GM19467 (cell line): ENCODE measurements around the gene ARHGEF1.
"Not testable (repeated sequence)": the region's sequence is repeated elsewhere in the genome, so short reads cannot be mapped to it uniquely, and the experiment has no call there.

Experiments used
- ATAC-seq: cut with Tn5 transposase; IDR thresholded peaks from one replicate; pipeline ENCODE4 v1.9.1; 2021; ENCODE audit warnings: mild to moderate bottlenecking, moderate library complexity; ENCODE audit not compliant: unreplicated experiment

Gene ARHGEF1

DNA sequence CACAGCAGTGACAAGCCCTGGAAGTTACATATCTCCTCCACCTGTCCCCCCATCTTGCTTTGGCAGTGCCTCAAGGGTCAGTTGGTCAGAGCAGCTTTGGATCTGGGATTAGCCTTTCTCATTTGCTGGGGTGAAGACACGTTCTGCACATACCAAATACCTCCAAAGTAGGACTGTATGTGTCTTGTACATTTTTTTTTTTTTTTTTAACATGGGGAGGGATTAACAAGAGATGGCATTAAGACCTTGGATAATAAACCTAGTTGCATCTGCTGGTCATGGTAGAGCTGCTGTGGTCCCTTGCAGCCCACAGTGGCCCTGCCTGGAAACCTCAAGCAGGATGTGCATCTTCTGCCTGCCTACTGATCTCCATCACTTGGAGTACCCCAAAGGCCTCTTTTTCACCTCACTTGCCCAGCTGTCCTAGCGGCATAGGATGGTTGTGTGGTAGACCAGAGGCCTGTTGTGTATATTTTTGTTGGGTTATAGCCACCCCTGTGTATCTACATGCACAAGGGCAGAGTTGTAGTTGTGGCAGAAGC is 20.5 kb upstream of the ARHGEF1 start:
- ATAC-seq = no peak

DNA sequence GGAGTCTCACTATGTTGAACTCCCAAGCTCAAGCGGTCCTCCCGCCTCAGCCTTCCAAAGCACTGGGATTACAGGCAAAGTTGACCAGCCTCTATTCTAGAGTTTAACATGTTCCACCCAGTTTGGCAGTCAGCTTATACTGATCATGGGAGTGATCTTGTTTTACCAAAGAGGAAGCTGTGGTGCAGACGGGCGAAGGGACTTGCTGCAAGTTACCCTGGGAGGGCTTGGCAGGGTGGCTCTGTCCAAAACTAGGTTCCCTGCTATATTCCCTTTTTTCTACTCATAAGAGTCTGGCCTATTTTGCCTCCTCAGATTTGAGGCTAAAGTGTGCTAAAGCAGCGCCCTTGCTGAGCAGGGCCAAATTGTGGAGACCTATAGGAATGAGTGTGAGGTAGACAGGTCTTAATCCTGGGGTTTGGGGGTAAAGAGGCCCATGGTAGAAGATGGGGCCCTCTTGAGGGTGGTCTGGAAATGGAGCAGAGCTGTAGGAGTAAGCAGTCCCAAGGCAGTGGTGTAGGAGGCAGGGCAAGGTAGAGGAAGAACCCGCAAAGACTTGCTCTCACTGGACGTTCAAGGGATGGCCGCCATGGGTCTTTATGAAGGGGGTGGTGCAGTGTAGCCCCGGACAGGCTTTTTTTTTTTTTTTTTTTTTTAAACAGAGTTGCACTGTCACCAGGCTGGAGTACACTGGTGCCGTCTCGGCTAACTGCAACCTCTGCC is 19.6 kb upstream of the ARHGEF1 start:
- ATAC-seq = no peak

DNA sequence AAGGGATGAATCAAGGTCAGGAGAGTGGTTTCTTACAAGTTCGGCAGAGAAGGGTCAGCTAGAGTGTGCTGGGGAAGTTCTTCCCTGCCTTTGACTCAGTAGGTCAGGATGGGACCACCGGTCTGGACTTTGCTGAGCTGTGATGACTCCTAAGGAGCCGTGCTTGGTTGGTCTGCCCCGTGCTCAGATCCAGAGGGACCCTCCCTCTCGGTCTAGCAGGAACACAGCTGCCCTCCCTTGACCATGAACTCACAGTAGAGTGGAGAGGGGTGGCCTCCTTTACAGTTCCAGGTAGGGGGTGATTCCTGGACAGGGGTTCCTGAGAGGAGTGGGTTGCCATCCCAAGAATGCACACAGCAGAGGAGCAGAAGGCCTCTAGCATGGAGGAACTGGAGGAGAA is 18.6 kb upstream of the ARHGEF1 start:
- no peak for ATAC-seq

DNA sequence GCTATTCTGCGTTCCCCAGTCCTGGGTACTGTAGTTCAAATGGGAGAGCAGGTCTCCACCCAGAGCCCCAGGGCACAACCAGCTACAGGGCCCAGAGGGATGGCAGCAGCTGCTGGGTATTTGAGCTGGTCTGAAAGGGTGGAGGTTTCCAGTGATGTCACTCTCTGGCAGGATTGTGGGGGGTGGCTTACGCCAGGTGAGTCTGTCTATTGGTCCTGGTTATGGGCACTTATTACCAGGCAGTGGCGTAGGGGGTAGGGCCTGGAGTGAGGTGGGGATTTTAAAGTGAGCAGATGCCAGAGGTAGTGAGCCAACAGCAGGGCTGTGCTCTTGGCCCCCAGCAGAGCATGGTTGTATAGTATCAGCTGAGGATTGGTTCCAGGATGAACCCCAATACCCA is 16.7 kb upstream of the ARHGEF1 start:
- ATAC-seq = no peak

DNA sequence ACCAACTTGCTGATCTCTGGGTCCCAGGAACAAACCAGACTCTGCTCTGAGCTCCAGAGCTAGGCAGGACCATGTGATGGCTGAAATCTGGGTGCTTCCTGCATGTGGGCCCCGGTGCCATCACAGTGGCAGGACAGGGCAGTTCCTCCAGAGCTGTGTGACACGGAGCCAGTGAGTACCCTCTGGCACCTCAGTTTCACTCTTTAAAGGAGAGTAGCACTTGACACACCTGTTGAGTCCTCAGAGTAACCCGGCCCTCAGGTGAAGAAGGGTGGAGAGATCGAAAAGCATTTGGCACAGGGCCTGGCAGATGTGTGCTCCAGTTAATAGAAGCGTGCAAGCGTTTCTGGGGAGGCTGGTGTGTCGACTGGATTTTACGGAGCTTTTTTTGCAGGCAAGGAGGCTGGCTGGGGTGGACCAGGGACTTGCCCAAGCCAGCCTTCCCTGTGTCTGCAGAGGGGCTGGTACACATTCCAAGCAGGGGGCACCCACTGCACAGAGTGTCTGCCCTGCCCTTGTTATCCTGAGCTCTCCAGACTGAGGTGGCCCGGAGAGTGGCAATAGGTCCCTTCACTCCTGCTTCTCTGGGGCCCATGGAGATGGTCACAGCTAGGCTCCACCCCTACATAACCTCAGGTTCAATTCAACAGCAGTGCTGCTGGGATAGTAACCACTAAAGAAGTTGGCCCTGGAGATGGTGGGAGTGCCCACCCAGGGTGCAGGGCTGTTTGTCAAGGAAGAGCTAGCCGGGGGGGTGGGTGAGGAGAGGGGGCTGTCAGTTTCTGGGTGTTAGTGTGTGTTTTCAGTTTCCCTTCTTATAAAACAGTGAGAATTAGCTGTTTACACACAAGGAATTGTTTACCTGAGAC is 14.6 kb upstream of the ARHGEF1 start:
- ATAC-seq = no peak

DNA sequence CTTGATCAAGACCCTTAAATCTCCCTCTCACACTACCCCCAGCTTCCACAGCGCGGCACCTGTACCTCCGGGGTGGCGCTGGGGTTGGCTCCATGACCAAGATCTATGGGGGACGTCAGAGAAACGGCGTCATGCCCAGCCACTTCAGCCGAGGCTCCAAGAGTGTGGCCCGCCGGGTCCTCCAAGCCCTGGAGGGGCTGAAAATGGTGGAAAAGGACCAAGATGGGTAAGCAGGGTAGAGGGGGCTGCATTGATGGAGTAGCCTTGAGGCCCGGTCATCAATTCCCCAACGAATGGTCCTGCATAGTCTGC is 14.0 kb upstream of the ARHGEF1 start:
- no peak for ATAC-seq

DNA sequence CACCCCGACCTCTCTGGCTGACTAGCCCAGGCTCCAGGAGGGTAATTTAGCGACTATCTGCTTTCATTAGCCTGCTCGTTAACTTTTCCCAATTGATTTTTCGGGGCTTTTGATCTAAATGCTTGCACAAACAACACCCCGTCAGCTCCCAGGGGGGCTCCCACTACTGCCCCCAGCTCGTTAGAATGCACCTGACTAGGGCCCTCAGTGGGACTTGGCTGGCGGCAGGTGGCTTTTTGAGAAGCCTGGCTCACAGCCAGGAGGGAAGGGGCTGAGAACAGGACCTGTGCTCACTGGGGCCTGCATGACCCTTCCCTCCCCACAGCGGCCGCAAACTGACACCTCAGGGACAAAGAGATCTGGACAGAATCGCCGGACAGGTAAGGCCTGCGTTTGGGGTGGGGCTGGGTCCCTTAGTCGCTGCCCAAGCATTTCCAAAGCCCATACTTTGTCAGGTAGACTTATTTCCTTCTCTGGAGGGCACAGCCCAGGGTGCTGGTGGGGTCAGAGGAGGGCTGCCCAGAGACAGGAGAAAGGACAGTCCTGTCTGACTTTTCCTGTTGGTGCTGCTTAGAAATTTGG is 13.5 kb upstream of the ARHGEF1 start:
- no peak for ATAC-seq

DNA sequence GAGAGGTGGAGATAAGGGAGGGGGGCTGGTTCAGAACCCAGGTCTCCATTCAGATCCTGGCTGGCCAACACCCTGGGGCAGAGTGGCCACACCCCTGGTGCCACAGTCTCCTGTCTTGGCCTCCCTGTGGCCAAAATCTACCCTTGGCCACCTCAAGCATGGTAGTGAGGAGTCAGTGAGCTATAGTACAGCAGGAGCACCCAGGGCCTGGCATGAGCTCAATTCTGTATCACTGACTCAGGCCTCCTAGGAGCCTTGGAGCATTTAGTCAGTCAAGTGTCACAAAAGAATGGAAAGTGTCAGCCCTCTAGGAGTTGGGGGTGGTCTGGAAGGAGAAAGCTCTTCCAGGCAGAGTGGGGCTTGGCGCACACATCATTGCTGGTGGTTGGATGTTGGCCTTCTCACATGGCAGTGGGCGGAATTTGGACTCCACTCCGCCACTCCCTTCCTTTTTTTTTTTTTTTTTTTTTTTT is 12.5 kb upstream of the ARHGEF1 start:
- ATAC-seq = no peak

DNA sequence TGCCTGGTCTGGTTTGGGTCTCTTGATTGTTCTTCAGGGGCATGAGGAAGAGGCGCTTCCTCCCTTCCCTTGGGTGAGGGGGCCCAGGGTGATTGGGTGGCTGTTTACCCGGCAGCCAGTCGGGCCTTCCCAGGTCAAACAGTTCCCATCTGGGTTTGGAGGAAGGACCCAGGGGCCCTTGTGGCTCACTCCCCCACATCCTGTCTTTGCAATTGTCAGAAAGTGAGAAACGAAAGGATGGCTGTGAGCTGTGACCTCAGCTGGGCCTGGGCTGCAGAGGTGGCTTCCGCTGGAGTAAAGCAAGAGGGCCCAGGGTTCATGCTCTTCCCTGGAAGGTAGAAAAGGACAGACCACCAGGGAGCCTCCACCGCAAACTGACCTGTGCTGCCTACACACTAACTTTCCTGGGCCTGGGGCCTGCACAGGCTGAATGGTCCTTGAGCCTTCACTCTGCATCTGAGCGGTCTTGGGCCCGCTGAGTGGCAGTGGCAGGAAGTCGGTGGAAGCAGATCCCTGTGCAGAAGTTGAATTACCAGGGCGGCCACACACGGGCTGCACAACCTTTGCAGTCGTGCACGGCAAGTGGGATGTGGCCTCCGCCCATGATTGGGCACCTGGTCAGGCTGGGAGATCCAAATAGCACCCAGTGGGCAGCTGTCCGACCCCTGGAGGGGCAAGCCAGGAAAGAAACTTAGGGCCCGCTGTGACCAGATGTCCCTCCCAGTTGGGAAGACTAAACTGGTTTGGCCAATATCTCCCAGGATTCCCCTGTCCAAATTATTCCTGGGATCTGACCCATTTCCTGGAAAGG is 11.2 kb upstream of the ARHGEF1 start:
- ATAC-seq = peak; percentile 43

DNA sequence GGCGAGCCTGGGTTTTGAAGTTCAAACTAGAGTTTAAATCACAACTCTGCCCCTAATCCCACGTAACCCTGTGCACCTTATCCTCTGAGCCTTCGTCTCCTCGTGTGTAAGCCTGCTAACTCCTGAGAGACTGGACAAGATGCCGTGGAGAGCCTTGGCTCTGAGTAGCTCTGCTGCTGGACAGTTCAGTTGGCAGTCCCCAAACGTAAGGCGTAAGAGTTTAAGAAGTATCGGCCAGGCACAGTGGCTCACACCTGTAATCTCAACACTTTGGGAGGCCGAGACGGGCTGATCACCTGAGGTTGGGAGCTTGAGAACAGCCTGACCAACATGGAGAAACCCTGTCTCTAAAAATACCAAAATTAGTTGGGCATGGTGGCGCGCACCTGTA is 10.6 kb upstream of the ARHGEF1 start:
- no peak for ATAC-seq

DNA sequence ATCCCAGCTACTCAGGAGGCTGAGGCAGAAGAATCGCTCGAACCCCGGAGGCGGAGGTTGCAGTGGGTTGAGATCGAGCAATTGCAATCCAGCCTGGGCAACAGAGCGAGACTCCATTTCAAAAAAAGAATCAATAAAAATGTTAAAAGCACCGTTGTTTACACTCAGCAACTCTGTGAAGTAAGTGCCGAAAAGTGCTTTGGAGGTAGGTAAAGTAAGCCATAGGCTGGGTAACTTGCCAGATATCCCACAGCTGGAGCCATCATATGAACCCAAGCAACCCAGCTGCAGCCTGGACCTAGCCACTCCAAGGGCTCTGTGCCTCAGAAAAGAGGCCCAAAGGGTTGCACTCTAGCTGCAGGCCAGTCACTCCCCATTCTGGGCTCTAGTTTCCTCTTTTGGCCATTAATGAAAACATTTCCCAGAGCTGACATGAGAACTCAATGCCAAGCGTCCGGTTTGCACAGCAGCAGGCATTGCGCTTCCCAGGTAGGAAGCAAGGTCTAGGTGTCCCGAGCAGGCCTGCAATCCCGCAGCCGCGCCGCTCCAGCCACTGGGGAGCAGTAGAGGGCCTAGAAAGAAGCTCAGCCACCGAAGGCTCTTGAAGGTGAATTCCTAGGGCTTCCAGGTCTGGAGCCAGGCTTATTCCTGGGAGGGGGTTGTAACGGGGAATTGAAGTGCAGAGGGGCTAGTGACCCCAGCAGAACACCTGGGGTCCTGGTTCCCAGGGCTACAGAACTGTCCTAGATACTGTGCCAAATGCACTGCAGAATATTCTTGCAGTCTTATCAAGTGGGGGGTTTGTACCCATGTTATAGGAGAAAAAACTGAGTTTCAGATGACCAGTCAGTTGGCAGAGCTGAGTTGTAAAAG is 10.0 kb upstream of the ARHGEF1 start:
- no peak for ATAC-seq

DNA sequence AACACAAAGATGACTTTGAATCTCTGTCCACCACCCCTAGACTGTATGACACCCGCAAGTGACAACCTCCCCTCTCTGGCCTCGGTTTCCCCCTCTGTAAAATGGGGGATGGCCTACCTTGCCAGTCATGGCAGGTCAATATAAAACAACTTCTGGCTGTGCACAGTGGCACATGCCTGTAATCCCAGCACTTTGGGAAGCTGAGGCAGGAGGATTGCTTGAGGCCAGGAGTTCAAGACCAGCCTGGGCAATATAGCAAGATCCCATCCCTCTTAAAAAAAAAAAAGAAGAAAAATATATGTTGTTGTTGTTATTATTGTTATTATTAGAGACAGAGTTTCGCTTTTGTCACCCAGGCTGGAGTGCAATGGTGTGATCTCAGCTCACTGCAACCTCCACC is 7.0 kb upstream of the ARHGEF1 start:
- not testable (repeated sequence) for ATAC-seq

DNA sequence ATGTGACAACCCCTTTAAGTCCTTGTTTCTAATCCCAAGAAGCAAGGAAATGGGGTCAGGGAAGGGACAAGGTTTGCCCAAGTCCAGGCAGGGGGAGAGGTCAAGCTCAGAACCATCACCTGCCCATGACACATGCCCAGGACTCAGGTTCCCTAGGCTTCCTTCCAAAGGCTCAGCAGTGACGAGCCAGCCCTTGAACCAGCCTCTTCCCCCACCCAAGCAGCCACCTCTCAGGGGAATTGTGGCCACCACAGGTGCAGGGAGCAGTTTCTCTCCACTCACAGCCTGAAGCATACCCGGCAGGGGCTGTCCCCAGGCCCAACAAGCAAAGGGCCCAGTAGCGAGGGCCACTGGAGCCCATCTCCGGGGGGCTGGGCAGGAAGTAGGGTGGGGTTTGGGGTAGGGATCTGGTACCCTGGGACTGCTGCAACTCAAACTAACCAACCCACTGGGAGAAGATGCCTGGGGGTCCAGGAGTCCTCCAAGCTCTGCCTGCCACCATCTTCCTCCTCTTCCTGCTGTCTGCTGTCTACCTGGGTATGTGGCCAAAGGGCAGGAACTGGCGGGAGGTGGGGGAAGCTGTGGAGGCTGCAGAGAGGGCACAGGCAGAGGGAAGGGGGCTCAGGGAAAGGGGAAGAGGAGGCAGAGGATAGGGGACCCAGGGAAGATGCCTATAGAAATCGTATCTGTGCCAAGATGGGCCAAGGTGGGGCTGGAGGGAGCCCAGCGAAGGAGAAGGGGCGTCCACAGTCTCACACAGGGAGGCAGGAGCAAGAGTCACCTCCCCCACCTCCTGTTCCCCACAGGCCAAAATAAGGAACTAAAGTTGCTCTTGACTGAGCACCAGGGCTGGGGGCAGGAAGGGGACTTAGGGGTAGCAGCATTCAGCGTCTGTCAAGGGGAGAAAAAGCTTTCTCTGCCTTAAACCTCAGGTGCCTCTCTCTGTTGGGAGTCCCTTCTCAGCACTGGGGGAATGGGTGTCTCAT is 5.8 kb upstream of the ARHGEF1 start, which contains the start of gene CD79A:
Gene CD79A (plus strand): TSS at position 433 of the 986 bp plus-strand sequence. CDS start 26 bp downstream, at position 459.
- peak; percentile 56 for ATAC-seq

DNA sequence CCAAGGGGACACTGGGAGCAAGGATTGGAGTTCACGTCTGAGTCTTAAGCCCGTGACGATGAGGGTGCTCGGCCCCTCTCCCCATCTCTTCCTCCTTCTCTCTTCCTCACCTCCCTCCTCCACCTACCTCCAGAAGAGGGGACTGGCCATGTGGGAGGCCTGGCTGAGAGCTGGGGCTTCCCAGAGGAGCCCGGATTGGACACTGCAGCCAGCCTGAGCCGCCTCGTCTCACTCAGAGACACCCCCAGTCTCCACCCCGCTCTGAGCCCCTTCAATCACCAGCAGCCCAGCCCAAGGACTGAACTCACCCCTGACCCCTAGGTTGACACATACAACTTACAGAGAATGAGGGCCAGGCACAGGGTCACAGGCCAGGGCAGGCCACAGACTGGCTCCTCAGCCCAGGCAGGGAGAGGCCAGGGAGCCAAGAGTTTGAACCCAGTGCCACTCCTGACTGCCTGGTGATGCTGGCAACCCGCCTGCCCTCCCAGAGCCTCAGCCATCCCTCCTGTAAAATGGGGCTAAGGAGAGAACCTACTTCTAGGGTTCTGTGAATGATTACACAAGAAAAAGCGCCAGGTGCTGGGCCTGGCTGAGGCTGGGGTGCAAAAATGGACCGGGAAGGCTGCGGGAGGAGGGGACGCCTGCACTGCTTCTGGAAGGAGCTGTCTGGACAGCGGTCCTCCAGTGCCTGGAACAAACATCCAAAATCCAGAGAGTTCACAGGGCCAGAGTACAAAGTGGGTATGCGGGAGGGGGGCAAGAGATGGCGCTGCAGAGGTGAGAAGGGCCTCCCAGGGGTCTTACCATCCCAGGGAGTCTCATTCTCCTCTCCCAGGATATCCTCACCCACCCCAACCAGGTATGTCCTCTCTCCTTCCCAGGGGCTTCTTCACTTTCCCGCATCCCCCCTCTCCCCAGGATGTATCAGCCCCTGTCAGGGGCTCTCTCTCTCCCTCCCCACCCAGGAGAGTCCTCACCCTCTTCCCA is 4.8 kb upstream of the ARHGEF1 start:
- ATAC-seq = no peak

DNA sequence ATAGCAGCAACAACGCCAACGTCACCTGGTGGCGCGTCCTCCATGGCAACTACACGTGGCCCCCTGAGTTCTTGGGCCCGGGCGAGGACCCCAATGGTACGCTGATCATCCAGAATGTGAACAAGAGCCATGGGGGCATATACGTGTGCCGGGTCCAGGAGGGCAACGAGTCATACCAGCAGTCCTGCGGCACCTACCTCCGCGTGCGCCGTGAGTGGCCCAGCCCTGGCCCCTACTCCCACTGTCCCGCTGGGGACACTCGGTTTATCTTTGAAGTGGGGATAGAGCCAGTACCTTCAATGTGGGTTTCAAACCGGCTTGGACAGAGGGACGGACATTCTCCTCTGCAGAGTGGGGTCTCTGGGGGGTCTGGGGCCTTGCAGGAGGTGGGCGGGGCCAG is 3.9 kb upstream of the ARHGEF1 start:
- ATAC-seq = no peak

DNA sequence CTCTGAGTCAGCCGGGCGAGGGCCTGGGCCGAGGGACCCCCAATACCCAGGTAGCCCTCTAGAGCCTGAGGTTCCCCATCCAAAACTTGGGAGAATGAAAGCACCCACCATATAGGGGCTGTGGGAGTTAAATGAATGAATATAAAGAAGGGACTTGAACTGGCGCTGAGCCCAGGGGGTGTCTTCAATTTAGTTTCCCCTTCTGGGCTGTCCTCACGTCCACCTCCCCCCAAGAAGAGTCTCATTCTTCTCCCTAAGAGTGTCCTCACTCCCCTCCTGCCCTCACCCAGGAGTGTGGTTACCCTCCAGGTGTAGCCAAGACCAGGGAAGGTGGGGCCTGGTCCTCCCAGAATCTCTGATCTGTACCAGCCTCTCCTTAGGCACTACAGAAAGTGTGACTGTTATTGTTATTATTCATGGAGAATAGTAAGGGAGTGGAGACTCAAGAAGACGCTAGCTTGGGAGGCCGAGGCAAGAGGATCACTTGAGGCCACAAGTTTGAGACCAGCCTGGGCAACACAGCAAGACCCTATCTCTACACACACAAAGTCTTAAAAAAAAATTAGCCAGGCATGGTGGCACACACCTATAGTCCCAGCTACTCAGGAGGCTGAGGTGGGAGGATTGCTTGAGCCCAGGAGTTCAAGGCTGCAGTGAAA is 3.2 kb upstream of the ARHGEF1 start:
- no peak for ATAC-seq

DNA sequence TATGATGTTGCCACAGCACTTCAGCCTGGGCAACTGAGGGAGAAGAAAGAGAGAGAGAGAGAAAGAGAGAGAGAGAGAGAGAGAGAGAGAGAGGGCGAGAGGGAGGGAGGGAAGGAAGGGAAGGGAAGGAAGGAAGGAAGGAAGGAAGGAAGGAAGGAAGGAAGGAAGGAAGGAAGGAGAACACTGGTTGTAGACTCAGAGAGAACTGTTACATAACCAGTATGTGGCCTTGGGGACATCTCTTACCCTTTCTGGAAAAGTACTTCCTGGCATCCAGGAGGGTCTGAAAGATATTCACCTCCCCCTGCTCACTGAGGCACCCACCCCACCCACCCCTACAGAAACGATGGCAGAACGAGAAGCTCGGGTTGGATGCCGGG is 2.7 kb upstream of the ARHGEF1 start:
- ATAC-seq = no peak
